GM19239 (cell line): Measurements from ENCODE around the gene SPEM2.
"Not testable (repeated sequence)": the region's sequence is repeated elsewhere in the genome, so short reads cannot be mapped to it uniquely, and the experiment has no call there.

ENCODE experiments used
- DNase-seq: peaks from one replicate; pipeline ENCODE4 v3.0.0; 2011; ENCODE audit warnings: low spot score; ENCODE audit not compliant: insufficient read length
- FAIRE-seq: peaks from 2 replicates; lab custom pipeline; 2011; peaks lifted over from hg19 to GRCh38; lab: Jason Lieb, UNC

The SPEM2 gene

DNA sequence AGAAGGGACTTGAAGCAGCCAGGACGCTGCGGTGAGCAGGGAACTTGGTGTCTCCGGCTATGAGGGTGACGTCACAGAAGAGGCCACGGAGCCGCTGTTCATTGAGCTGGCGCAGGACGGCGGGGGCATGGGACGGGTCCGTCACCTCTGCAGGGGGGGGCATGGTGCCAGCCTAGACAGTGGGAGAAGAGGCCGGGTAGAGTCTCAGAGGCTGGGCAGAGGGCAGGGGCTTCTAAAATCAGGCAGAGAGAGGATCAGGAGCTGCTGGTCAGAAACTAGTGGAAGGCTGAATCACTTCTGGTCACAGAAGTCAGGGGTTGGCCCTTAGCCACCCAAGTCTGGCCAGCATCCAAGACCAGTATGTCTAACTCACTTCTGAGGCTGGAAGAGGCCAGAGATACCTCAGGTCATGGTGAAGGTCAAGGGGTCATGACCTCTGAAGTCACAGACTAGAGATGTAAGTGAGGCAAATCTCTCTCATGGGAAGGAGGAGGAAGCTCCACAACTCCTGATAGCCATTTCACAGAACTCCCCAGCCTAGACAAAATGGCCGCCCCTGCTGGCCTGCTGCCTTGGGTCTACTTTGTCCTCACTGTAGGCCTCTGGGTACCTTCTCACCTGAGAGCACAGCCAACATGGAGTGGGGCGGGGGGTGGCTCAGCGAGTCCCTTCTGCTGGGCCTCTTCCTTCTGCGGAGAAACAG lies 41.4 kb downstream of the SPEM2 start:
- DNase-seq (no peak), FAIRE-seq (no peak)

DNA sequence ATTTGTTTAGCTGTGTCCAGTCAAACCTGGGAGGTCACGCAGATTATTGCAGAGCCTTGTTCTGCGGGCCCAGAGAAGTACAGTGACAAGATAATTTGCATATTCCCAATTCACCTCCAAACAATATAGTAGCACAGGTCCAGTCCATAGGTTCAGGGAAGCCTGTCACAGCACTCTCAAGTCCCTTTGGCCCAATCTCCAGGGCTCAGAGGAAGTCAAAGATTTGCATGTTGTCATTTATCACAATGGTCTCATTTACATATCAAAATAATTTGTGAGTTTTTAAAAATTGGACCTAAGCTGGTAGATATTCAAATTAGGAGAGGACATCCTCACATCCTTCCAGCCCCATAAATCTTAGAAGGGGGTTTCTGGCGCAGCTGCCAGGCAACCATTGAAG lies 42.1 kb downstream of the SPEM2 start:
- no peak for DNase-seq
- no peak for FAIRE-seq

DNA sequence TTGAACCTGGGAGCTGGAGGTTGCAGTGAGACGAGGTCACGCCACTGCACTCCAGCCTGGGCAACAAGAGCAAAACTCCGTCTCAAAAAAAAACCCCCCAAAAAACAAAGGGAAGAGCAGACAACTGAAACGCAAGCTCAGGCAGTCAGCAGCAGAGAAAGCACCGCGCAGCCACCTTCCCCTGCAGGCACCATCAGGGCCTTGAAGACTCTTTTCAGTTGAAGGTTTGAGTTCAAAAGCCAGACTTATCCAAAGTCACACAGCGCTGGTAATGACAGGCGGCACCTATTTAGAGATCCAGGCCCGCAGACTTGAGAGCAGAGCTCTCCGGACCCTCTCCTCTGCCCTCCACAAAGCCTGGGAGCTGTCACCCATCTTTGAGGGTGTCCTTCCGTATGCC lies 42.9 kb downstream of the SPEM2 start:
- no peak for FAIRE-seq

DNA sequence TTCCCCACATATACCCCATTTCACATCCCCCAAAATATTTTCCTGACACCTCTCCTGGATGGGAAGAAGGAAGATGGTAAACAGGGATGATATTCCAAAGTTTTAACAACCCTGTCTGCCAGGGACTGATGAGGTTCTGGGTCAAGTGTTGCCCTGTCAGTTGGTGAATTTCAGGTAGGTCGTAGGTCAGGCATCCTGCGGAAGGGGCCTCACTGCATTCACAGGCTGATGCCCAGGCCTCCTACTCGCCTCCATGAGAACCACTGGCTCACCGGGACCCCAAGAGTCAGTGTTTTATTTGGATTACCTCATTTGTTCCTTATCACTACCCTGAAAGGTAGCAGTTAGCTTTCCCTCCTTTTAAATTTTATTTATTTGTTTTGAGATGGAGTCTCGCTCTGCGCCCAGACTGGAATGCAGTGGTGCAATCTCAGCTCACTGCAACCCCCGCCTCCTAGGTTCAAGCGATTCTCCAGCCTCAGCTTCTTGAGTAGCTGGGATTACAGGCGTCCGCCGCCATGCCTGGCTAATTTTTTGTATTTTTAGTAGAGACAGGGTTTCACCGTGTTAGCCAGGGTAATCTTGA lies 43.5 kb downstream of the SPEM2 start:
- DNase-seq (no peak), FAIRE-seq (no peak)

More for the DNA sequence above, 42.9 kb downstream of the SPEM2 start:
- DNase-seq = no peak

DNA sequence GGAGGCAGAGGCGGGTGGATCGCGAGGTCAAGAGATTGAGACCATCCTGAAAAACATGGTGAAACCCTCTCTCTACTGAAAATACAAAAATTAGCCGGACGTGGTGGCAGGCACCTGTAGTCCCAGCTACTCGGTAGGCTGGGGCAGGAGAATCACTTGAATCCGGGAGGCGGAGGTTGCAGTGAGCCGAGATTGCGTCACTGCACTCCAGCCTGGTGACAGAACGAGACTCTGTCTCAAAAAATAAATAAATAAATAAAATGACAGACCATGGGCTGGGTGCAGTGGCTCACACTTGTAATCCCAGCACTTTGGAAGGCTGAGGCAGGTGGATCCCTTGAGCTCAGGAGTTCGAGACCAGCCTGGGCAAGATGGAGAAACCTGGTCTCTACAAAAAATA lies 44.4 kb downstream of the SPEM2 start:
- not testable (repeated sequence) for DNase-seq, FAIRE-seq

DNA sequence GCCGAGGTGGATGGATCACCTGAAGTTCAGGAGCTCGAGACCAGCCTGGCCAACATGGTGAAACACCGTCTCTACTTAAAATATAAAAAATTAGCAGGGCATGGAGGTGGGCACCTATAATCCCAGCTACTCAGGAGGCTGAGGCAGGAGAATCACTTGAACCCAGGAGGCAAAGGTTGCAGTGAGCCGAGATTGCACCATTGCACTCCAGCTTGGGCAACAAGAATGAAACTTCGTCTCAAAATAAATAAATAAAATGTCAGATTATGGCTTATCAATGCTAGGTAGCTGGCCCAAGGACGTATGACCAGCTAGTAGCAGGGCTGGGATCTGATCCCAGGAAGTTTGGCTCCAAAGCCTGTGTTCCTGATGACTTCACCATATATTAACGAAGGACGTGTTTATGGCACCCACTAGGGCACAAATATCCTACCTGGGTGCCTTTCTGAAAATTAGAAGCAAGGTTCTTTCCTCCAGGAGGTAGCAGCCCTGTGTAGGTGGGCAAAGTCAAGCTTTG lies 45.1 kb downstream of the SPEM2 start:
- FAIRE-seq, DNase-seq: not testable (repeated sequence)

DNA sequence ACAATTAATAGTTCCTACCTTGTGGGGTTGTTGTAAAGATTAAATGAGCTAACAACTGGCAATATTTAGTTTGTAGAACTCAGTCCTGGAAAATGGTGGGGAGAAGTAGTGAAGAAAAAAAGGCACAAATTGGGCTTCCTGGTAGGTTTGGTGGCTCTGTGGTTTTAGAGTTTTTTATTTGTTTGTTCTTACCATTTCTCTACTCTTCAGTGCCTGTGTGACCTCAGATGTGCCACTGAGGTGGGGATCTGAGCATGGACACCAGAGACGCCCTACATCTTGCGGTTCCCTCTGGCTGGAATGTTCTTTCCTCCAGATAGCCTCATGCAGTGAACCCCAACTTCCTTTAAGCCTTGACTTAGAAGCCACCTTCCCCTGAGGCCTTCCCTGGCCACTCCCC lies 46.3 kb downstream of the SPEM2 start:
- FAIRE-seq = no peak
- no peak for DNase-seq

DNA sequence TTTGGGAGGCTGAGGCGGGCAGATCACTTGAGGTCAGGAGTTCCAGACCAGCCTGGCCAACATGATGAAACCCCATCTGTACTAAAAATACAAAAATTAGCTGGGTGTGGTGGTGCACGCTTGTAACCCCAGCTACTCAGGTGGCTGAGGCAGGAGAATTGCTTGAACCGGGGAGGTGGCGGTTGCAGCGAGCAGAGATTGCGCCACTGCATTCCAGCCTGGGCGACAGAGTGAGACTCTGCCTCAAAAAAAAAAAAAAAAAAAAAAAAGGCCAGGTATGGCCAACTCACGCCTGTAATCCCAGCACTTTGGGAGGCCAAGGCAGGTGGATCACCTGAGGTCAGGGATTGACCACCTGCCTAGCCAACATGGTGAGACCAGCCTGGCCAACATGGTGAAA lies 49.4 kb downstream of the SPEM2 start:
- not testable (repeated sequence) for FAIRE-seq, DNase-seq

DNA sequence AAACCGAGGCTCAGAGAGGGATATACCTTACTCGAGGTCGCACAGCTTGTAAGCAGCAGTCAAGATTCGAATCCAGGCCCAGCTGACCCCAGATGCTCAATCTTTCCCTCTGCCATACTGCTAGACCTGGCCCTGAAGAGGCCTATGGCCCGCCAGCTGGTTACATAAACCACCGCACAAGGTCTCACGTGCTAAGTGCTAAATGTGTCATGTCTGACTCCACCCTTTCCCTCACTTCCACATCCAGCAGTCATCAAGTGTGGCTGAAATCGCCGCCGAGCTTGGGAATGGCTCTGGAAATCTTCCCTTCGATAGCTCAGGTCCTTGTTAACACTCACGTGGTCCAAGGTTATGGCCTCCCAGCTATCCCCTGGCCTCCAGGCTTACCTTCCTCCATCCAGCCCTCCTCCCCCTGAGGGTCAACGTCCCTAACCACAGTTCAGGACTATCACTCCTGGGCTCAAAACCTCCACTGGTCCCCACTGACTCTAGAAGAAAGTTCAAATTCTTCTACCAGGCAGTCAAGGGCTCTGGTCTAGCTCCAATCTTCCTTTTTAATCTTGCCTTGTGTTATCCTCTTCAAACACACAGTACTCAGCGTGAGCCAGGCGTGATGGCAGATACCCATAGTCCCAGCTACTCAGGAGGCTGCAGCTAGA lies 50.5 kb downstream of the SPEM2 start:
- DNase-seq (no peak), FAIRE-seq (no peak)

DNA sequence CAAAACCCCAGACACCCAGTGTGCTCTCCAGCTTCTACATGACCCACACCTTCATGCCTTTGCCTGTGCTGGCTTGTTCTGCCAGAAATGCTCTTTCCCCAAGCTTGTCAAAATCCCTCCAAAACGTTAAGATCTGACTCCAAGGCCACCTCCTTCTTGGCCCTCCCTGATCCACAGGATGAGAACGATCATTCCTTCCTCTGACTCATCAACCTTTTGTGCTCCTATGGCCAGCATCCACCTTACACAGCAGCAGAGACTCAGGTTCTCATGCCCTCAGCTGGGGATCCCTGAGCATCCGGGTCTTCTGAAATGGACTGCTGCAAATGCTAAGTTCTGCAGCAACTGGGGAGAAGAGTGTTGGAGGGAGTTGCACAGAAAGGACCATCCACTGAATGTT lies 51.1 kb downstream of the SPEM2 start:
- DNase-seq (no peak), FAIRE-seq (no peak)

DNA sequence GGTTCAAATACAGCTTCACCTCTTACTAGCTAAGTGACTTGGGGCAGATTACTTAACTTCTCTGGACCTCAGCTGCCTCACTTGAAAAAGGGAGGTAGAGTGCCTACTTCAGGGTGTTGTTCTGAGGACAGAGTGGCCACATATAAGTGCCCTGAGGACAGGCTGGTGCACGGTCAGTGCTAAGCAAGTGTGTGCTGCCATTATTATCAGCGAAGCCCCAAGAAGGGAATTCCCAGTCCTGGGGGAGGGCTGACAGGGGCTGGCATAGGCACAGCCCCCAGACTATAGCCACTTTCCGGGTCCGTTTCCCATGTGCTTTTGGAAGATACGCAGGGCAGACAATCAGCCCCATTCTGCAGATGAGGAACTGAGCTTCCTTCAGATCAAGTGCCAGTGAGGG lies 51.5 kb downstream of the SPEM2 start:
- FAIRE-seq = no peak

More for the DNA sequence above, 51.5 kb downstream of the SPEM2 start:
- no peak for DNase-seq
